Measurements from ENCODE around the gene TMPRSS13.
"Not testable (repeated sequence)": the region's sequence is repeated elsewhere in the genome, so short reads cannot be mapped to it uniquely, and the experiment has no call there.

The TMPRSS13 gene

DNA sequence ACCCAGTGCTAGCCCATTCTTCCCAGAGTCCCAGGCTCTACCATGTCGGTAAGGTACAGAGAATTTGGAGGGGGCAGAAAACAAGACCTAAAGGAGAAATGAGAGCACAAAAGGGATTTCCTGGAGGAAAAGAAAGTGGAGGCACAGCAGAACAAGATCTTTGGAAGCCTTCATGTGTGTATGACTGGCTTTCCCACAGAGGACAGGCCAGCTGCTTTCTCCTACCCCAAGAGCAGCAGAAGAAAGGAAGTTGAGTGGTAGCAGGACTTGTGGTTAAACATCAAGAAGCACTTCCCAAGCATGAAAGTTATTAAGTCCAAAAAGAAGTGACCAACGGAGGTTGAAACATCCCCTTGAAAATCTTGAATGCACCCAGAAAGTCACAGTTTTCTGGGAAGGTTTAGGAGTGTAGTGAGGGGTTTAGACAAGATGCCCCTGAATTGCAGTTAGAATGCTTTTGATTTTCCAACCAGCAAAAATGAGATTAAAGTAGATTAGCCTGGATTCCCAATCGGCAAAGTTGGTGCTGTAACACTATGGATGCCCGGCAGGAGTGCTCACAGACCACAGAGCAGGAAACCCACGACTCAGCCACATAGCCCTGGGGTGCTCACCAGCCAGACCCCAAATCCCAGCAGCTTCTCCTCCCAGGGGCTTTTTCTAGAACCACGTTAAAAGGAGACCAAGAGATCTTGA lies 608 bp downstream of the TMPRSS13 start:
- no peak for DNase-seq

DNA sequence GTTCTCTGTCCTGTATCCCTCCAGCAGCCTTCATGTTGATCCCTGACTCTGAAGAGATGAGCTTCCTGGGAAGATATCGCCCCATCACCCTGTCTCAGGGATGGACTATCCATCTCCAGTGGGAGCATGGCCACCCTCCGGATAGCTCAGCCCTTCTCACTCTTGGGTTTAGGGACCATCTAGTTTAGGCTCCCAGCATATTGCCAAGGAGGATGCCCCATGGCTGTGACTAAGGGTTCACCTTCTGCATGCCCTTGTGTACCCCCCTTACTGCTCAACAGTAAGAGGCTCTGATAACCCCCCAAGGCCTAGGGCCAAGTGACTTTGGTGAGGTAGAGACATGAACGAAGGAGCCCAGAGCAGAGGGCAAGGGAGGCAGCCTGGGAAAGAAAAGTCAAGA lies 1.3 kb downstream of the TMPRSS13 start:
- DNase-seq = no peak

DNA sequence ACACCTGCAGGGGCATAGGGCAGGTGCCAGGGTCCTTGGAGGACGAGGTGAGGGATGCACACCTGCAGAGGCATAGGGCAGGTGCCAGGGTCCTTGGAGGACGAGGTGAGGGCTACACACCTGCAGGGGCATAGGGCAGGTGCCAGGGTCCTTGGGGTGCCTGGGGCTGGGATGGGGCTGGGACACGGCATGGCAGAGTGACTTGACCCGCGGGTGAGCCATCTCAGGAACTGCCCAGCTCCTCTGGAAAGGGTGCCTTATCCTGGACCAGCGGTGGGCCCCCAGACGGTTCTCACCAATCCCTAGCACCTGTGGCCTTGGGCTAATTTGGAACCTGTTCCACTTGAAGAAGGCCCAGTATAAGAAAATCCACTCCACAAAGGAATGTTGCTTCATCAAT lies 3.0 kb downstream of the TMPRSS13 start:
- DNase-seq = not testable (repeated sequence)

DNA sequence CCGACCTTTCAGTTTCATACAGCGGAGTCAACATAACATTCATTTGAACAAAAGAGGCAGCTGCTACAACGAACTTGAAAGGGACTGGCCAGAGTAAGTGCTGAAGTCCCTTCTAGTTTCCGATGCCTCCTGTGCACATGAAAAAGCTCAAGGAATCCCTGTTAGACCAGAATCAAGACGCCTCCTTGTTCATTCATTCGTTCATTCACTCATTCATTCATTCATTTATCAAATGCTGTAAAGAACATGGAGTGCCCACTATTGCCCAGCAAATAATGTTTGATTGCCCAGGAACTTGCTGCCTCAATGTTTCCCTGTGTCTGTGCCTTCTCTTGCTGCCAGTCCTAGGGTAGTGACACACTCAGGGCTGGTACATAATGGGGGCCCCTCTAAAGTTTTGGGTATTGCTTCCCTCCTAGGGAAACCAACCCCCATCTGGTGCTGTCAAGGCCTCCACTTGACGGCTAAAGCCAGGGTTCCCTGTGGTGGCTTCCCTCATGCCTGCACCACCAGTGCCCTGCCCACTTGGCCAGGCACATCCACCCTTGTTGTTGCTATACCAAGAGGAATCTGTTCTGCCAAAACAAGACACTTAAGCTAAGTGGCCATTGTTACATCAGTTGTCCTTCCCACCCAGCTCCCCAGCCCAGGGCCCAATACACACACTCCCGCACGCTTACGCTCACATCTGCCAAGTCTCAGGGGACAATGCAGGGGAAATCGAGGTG lies 3.8 kb downstream of the TMPRSS13 start:
- DNase-seq = no peak

DNA sequence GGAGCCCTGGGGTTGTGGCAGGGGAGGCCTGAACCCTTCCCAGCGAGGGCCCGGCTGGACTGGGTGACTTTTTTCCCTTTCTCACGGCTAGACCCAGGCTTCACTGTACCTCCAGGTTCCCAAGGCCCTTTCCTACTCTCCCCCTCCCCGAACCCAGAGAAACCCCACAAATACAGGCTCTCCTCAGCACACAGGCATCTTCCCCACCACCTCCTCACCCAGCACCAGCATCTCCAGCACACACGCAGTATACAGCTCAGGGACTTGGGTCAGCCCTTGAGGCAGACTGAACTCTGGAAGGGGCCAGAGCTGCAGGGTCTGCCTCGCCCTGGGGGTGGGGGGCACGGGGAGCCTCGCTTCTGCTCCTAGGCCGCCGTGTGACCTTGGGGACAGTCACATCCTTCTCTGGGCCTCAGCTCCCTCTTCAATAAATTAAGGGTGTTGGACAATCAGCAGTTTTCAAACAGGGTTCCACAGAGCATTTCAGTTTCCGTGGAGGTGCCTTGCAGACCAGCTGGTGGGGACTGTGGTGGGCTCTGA lies 4.5 kb downstream of the TMPRSS13 start:
- DNase-seq = no peak

DNA sequence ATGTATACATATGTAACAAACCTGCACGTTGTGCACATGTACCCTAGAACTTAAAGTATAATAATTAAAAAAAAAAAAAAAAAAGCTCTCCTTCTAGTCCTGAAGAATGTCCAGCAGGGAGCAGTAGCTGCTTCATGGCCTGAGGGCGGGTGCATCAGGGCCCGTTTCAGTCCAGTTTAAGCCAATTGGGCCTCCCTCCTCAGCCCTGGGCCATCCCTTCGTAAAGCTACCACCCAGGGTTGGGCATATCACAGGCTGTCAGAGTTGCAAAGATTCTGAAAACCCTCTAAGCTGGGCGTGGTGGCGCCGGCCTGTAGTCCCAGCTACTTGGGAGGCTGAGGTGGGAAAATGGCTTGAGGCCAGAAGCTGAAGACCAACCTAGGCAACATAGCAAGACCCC lies 5.4 kb downstream of the TMPRSS13 start:
- no peak for DNase-seq

DNA sequence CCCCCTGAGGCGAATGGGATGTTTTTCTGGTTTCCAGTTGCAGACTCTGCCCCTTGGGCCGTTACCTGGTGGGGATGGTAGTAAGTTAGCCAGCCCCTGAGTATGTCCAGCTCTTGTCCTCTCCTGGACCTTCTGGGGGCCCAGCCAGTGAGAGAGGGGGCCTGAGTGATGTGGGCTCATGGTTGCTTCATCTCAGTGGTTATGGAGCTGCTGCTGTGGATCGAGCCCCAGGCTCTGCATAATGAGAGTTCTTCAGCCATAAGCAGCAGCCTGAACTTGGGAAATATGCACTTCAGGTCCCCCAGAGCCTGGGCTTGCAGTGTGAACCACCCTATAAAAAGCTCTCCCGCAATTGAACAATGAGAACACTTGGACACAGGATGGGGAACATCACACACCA lies 5.9 kb downstream of the TMPRSS13 start:
- no peak for DNase-seq

DNA sequence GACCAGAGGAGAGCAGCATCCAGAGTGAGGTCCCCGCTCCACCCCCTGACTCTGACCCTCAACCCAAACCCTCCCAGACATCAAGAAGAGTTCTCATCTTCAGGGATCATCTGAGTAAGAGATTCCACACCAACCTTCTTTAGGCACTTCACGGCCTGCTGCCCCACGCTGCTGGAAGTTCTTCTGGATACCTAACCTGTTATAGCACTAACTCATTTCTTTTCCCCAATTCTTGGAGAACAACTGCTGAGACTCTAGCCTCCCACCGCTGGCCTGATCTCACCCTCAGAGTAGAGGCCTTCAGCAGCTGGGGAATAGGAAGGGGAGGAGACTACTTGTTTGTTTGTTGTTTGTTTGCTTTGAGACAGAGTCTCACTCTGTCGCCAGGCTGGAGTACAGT lies 7.3 kb downstream of the TMPRSS13 start:
- DNase-seq = no peak

DNA sequence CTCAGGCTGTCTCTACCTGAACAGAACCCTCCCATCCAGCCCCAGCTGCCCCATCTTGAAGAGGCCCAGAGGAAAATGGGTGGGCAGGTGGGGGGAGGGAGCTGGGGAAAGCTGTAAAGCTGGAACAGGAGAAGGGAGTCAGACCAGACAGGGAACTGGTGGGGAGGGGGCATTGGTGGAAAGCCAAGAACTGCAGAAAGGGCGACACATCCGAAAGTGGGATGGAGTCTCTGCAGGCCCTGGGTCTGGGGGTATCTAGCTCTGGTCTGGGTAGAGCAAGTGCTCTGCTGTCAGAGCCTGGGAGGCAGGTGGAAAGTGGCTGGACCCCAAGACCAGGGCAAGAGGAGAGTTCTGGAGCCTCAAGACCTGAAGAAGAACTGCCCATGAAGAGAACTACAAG lies 7.7 kb downstream of the TMPRSS13 start:
- DNase-seq = no peak

DNA sequence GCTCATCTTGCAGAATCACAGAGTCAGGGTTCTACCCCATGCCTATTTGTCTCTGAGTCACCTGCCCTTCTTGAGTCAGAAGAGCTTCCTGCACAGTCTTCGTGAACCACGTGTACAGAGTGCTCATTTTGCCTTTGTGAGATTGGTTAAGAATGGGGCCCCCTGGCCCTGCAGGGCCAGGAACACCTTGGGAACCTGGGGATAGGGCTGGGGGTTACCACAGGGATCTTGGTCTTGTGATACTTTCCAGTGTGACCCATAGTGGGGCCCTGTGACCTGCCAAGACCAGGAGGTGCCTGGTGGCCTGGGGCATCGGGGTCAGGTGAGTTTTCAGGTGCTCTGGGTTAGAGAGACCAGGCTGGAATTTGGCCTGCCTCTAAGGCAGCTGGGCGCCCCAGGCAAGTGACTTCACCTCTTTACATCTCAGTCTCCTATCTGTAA lies 9.4 kb downstream of the TMPRSS13 start:
- no peak for DNase-seq

DNA sequence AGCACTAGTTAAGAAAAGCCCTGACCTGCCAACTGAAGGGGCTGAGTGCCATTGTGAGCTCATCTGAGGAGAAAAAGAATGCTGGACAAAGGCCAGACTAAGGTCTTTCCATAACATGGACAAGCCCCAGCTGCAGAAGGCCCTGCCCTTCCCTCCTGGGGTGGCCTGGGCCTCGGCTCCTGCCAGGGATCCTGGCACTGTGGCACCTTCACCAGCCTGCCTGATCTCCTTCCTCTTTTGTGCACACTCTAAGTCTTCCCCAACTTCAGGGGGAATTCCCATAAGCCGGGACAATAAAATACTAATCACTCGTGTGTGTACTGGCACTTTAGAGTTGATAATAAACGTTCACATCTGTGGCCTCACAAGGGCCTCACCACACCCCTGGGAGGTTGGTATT lies 9.9 kb downstream of the TMPRSS13 start:
- no peak for DNase-seq

DNA sequence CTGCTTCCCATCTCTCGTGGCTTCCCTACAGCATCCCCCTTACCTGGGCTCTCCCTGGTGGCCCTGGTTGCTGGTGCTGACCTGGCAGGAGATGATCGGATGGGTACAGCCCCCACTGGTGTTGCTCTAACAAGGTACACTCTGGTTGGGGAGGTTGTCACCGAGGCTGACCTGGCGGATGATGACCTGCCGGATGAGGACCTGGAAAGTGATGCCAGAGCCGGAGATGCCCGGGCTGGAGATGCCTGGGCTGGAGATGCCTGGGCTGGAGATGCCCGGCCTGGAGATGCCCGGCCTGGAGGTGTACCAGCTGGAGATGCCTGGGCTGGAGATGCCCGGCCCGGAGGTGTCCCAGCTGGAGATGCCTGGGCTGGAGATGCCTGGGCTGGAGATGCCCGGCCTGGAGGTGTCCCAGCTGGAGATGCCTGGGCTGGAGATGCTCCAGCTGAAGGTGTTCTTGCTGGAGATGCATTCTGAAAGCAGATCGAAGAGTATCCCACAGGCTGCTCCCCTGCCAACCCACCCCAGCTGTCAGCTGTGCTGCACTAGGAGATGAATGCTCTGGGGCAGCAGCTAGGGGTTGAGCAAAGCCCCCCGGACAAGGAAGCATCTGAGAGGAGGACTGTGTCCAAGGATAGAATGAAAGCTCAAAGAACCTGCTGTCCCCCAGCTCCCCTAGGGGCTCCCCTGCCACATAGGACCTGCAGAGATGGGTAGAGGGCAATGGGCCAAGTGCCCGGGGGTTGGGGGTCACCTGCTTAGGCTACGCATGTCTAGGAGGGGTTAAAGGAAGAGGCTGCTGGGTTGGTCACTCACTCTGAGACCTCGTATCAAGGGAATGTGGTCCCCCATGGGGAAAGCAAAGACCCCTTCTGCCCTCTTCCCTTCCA lies 10.6 kb downstream of the TMPRSS13 start:
- no peak for DNase-seq

DNA sequence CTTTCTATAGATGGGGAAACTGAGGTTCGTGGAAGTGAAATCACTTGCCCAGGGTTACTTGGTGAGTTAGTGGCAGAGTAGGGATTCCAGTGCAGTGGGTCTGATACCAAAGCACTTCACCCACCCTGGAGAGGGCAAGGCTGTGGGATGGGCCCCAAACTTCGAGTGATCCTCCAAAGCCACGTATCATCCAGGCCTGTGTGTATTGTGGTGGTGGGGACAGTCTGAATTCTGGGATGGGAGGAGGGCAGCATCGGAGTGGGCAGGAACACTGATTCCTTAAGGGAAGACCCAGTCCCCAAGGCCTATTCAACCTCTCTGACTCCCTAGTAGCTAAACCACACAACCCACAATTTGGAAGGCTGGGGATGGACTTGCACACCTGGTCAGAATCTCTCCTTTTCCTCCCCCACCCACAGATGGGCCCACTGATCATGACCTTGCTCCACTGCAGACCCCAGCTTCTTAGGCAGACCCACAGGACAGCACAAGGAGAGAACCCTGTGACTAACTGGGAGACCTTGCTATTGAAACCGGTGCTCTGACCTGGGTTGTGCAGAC lies 11.5 kb downstream of the TMPRSS13 start:
- DNase-seq = no peak

DNA sequence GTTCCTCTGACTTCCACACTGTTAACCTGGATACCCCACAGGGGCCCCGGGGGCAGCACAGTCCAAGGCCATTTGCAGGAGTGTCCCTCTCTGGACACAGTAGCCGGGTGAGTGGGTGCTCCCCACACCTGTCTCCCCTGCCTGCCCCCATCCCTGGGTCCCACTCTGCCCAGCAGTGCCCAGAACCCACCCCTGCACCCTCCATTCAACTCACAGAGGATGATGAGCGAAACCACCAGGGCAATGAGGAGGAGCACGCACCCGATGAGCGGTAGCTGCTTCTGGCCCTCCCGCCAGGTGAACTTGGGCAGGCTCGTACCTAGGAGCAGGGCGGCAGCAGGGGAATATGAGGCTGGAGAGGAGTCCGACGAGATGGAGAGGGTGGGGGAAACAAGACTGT lies 12.2 kb downstream of the TMPRSS13 start:
- DNase-seq = no peak

DNA sequence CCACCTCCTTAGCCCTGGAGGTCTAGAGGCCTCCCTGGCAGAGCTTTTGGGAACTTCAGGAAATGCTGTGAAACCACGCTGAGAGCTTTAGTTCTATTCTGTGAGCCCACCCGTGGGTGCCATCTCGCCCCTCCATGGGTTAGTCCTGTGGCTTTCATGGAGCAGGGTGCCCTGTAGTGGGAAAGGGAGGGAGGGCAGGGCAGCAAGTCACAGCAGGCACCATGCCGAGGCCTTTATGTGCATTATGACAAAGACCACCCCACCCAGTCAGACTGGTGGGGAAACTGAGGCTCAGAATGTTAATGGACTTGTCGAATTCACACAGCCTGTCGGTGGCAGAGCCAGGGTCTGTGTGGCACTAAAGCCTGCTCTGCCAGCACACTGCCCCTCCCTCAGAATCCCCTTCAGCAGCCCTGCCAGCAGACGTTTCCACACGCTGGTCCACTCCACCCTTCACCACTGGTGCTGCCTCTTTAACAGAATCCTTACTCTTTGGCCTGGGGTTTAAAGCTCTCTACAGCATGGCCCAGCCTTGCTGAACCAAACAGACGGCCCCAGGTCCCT lies 13.4 kb downstream of the TMPRSS13 start:
- DNase-seq = no peak

DNA sequence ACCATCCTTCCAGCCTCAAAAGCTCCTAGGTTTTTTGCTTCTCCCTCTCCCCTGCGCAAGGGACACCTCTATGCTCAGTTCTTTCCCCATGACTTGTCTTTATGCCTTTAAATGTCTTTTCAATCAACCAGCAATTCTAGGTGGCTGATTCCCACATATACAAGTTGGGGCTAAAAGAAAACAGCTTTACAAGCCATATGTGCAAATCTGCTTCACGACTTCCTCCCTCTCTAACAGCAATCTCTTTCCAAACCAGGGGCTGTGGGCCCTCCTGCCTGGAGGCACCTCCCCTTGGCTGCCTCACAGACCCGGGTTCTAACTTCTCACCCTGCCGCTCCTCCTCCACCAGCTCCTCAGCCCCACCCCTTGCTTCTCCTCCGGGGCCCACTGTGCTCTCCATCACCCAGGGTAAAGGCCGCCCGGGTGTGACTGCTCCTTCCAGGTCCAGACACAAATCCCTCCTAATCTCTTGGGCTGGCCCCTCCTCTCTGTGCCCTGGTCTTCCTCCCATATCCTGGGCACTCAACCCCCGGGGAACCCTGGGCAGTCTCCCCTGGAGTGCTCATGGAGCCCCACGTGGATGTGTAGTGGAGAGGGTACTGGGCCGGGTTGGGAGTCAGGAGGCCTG lies 14.1 kb downstream of the TMPRSS13 start:
- no peak for DNase-seq

DNA sequence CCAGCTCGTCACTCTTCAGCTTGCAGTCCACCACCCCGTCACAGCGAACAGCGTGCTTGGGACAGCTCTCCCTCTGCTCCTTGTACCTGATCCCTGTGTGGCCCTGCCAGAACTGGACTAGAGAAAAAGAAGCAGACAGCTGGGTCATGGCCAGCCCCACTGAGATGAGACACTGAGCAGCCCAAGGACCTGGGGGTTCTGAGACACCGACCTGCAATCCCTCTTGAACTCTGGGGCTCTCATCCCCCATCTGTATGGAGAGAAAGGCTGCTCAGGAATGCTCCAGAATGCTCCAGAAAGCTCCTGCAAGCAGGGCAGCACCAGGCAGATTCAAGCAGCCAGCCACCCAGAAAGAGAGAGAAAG lies 14.8 kb downstream of the TMPRSS13 start:
- DNase-seq = no peak

DNA sequence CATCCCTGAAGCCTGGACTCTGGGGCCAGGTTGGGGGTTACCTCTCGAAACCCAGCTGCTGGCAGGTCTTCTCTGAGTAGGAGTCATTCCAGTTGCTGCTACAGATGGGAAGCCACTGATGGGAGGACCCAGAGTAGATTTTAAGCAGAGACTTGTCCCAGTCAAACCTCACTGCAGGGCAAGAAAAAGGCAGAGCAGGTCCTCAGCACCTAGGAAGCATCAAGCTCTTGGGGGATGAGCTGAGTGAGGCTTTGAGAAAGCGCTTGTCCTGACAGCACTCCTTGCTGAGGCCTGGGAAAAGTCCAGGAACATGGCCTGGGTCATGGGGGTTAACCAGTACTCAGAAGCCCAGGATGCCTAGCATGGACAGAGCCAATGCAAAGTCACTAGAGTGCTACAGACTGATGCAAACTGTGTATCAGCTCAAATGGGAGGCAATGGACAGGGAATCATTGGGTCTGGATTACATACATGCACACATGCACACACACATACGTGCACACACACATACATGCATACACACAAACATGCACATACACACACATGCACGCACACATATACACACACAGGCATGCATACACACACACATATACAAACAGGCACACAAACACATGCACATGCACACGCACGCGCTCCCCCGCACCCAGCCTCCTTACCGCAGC lies 15.3 kb downstream of the TMPRSS13 start:
- DNase-seq = no peak

DNA sequence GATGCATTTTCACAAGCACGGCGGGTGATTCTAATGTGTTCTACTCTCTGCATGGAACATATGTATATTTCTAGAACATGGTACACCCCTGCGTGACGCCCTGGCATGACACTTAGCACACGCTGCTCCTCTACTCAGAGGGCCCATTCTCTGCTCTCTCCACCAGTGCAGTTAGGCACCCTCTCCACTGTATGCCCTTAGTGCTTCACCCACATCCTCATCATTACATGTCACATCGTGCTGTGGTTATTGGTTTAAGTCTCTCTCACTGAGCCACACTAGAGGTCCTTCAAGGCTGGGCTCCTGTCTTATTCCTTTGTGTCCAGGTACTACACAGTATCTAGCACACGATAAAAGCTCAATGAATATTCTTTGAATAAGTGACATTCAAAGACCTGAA lies 16.7 kb downstream of the TMPRSS13 start:
- no peak for DNase-seq

DNA sequence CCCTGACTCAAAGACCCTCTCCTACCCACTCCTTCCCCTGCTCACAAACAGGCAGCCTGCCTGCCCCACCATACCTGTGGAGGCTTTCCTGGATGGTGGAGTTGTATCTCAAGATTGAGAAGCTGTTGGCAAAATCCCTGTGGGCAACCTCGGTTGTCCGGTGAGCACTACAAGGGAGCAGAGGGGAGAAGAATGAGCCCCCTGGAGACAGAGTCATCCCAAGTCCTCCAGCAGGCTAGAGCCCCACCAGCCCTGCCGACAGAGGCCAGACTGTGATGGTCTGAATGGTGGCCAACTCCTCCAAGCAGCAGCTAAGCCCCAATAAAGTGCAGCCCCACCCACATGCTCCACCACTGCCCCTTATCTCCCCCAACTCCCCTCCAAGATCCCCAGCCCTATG lies 17.5 kb downstream of the TMPRSS13 start:
- DNase-seq = no peak

DNA sequence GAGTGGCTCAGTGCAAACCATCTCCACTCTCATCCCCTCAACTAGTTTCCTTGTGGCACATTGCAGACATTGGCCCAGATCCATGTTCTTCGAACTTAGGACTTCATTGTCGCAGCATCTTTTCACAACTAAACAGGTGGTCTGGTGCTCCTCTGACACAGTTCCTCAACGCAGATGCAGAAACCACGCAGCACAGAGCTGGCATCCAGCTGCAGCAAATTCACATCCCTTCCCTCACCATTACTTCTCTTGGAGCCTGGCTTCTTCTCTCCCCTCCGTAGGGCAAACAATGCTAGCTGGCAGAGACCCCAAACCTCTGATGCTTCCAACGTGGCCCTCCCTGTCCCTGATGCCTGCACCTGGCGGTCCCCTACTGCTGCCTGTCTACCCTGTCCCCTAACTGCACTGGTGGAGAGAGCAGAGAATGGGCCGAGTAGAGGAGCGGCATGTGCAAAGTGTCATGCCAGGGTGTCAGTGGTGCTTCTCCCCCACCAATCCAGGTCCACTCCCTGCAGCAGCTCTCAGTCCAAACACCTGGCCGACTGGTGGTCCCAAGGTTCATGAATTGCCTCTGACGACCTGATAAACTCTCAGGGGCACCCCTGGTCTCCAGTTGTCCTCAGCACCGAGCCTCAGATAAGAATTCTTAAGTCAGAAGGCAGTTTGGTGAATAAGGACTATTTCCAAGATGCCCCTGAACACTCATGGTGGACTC lies 18.1 kb downstream of the TMPRSS13 start:
- DNase-seq = no peak
